Bladder microvascular endothelial cell (primary cell): ENCODE results near the gene B3GNT5. TPM values are rescaled to one million over a fixed set of nuclear protein-coding genes. Genes with fewer than 3 reads are reported as not detected.

Experiments
- total RNA-seq: library from RNA; depleted of rRNA; stranded (reverse); fragments of >200 nt; gene quantifications from 2 replicates; pipeline ENCODE4 v1.2.3, GENCODE V29; 2014

Gene B3GNT5, protein sequence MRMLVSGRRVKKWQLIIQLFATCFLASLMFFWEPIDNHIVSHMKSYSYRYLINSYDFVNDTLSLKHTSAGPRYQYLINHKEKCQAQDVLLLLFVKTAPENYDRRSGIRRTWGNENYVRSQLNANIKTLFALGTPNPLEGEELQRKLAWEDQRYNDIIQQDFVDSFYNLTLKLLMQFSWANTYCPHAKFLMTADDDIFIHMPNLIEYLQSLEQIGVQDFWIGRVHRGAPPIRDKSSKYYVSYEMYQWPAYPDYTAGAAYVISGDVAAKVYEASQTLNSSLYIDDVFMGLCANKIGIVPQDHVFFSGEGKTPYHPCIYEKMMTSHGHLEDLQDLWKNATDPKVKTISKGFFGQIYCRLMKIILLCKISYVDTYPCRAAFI
- 11.0 and 32.7 TPM in 2 replicates for total RNA-seq

DNA sequence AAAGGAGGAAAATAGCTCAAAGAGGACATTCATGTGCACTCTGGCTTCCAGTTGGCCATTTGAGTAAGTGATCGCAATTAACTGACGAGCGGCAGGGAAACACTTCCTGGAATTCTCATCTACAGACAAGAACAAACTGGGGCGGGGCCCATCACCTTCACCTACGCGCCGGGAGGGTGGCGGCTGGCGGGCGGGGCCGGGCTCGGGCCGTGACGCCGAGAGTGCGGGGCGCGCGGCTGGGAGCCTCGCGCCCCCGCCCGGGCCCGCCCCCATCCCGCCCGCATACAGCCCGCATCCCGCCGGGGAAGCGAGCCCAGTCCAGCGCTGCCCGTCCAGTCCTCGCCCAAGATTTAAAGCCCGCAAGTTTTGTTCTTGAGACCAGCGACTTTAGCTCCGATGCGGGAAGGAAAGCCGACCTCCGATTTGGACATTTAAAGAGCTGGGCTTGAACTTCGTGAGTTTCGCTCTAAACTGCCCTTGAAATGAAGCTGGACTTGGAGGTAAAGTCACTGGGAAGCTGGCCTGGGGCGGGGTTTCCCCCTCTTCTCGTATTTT is at the start of gene B3GNT5:
B3GNT5 (plus strand) TSS at position 281 of the 555 bp plus-strand sequence. CDS start 16,546 bp downstream, outside the sequence.

Other genes with a start within 250 kb of the B3GNT5 start
- 18.6 and 22.5 TPM in 2 replicates for gene MCCC1, start 153.8 kb upstream of the B3GNT5 start, total RNA-seq
- gene LAMP3, start 90.5 kb upstream of the B3GNT5 start, total RNA-seq: 7.3 and 58.0 TPM in 2 replicates
- gene MCF2L2, start 175.4 kb downstream of the B3GNT5 start, total RNA-seq: 0.57 and 1.8 TPM in 2 replicates